GM12892 (cell line): ENCODE results near the gene KLHDC1.

ENCODE experiments used
- POLR2A ChIP-seq: IDR thresholded peaks from 2 replicates; pipeline ENCODE4 v1.6.1; 2011; ENCODE audit warnings: low read depth, low read length, control low read depth
- POLR2AphosphoS5 ChIP-seq: IDR thresholded peaks from 2 replicates; pipeline ENCODE4 v1.6.1; 2011; ENCODE audit warnings: low read depth, low read length, control low read depth
- TAF1 ChIP-seq: IDR thresholded peaks from 2 replicates; pipeline ENCODE4 v1.6.1; 2011; ENCODE audit warnings: low read depth, mild to moderate bottlenecking, control low read depth, low read length, borderline replicate concordance

DNA sequence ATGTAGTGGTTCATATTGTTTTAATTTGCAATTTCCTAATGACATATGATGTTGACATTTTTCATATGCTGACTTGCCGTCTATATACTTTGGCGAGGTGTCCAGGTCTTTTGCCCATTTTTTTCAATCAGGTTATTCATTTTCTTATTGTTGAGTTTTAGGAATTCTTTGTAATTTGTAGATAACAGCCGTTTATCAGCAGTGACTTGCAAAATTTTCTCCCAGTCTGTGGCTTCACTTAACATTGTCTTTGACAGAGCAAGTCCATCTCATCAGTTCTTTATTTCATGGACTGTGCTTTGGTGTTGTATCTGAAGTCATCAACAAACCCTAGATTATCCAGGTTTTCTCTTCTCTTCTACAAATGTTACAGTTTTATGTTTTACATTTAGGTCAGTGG lies 62.5 kb downstream of the KLHDC1 start:
- TF ChIP-seq POLR2A (no peak), POLR2AphosphoS5 (no peak), TAF1 (no peak)
